Neural progenitor cell (in vitro differentiated cells): Measurements from ENCODE around the gene DDX23.

Experiments used
- EZH2 ChIP-seq: fragments of 200-600 bp; sonication (generic); IDR thresholded peaks from 2 replicates; pipeline ENCODE4 v1.6.1; 2017; ENCODE audit warnings: antibody characterized with exemption, mild to moderate bottlenecking, moderate library complexity
- TF ChIP-seq, protein P1 (sequence below): fragments of 200-600 bp; sonication (generic); IDR thresholded peaks from 2 replicates; pipeline ENCODE4 v1.5.1; 2017; ENCODE audit warnings: antibody characterized with exemption, mild to moderate bottlenecking

DNA sequence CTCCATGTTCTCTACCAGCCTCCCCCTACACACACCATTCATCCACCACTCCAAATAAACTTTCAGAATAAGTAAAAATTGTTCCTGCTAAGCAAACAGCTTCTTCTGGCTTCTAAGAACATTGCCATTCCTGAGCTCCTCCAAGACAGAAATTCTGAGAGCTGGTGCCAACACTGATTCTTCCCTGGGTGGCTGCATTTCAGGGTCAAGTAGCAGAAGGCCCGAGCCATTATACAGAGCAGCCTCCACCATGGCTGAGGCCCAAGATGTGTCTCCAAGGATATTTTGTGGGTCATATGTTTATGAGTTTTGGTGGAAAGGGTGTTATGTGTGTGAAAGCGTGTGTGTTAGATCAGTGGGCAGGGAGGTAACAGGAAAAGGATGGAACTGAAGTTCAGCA is 17.2 kb upstream of the DDX23 start:
- no peak for TF ChIP-seq EZH2
- TF ChIP-seq, protein P1, sequence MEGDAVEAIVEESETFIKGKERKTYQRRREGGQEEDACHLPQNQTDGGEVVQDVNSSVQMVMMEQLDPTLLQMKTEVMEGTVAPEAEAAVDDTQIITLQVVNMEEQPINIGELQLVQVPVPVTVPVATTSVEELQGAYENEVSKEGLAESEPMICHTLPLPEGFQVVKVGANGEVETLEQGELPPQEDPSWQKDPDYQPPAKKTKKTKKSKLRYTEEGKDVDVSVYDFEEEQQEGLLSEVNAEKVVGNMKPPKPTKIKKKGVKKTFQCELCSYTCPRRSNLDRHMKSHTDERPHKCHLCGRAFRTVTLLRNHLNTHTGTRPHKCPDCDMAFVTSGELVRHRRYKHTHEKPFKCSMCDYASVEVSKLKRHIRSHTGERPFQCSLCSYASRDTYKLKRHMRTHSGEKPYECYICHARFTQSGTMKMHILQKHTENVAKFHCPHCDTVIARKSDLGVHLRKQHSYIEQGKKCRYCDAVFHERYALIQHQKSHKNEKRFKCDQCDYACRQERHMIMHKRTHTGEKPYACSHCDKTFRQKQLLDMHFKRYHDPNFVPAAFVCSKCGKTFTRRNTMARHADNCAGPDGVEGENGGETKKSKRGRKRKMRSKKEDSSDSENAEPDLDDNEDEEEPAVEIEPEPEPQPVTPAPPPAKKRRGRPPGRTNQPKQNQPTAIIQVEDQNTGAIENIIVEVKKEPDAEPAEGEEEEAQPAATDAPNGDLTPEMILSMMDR: no peak
